HPDE6-E6E7 (cell line): ENCODE data around the gene SLC9A9.
"Not testable (repeated sequence)": the region's sequence is repeated elsewhere in the genome, so short reads cannot be mapped to it uniquely, and the experiment has no call there.

Source experiments
- DNase-seq: peaks from one replicate; pipeline ENCODE4 v3.0.0; 2011; ENCODE audit warnings: missing footprints; ENCODE audit errors: extremely low spot score

Gene SLC9A9

GRCh38 chr3:143847787-143848631 is at the start of gene SLC9A9:
Gene SLC9A9 (minus strand): TSS chr3:143848468. CDS start chr3:143848322, 146 bp downstream.
- DNase-seq = peak; percentile 26

GRCh38 chr3:143897576-143898295 is 49.5 kb upstream of the SLC9A9 start:
- DNase-seq = no peak

- no peak for DNase-seq
These were observed 48.2 kb upstream of the SLC9A9 start for GRCh38 chr3:143896486-143896885.

GRCh38 chr3:143895805-143896204 is 47.5 kb upstream of the SLC9A9 start:
- no peak for DNase-seq

- DNase-seq = no peak
These were observed 40.6 kb upstream of the SLC9A9 start for GRCh38 chr3:143888846-143889245.

GRCh38 chr3:143888166-143888565 is 39.9 kb upstream of the SLC9A9 start:
- DNase-seq = no peak

GRCh38 chr3:143885780-143886427 is 37.6 kb upstream of the SLC9A9 start:
- DNase-seq = no peak

GRCh38 chr3:143884861-143885260 is 36.6 kb upstream of the SLC9A9 start:
- no peak for DNase-seq

GRCh38 chr3:143883151-143883550 is 34.9 kb upstream of the SLC9A9 start:
- no peak for DNase-seq

- no peak for DNase-seq
These were observed 32.8 kb upstream of the SLC9A9 start for GRCh38 chr3:143881095-143881494.

GRCh38 chr3:143875546-143875945 is 27.3 kb upstream of the SLC9A9 start:
- DNase-seq = no peak

- DNase-seq = not testable (repeated sequence)
These were observed 25.3 kb upstream of the SLC9A9 start for GRCh38 chr3:143873553-143873952.

GRCh38 chr3:143865302-143865701 is 17.0 kb upstream of the SLC9A9 start:
- no peak for DNase-seq

- DNase-seq = no peak
These were observed 11.4 kb upstream of the SLC9A9 start for GRCh38 chr3:143859465-143860203.

- DNase-seq = no peak
These were observed 8.1 kb upstream of the SLC9A9 start for GRCh38 chr3:143856252-143856970.

GRCh38 chr3:143855183-143855582 is 6.9 kb upstream of the SLC9A9 start:
- DNase-seq = no peak

- peak; percentile 27 for DNase-seq
These were observed 3.2 kb upstream of the SLC9A9 start for GRCh38 chr3:143851331-143852017.

- no peak for DNase-seq
These were observed 2.6 kb upstream of the SLC9A9 start for GRCh38 chr3:143850877-143851276.

GRCh38 chr3:143849854-143850549 is 1.7 kb upstream of the SLC9A9 start:
- DNase-seq = peak; percentile 21

GRCh38 chr3:143848704-143849103 is 436 bp upstream of the SLC9A9 start:
- DNase-seq = no peak
